GM12872 (cell line): ENCODE results near the gene ZNF429.

Experiments
- CTCF ChIP-seq: IDR thresholded peaks from 3 replicates; pipeline ENCODE4 v1.5.1; 2011; ENCODE audit warnings: low read depth, mild to moderate bottlenecking, low read length, moderate library complexity; ENCODE audit not compliant: insufficient read depth

The ZNF429 gene

GRCh38 chr19:21587117-21587461 lies 81.7 kb downstream of the ZNF429 start:
- no peak for TF ChIP-seq CTCF

GRCh38 chr19:21587549-21587948 lies 82.1 kb downstream of the ZNF429 start:
- no peak for TF ChIP-seq CTCF

- TF ChIP-seq CTCF, result no peak
Measured at GRCh38 chr19:21588065-21588601, 82.7 kb downstream of the ZNF429 start.

GRCh38 chr19:21590867-21591266 lies 85.5 kb downstream of the ZNF429 start:
- no peak for TF ChIP-seq CTCF

GRCh38 chr19:21593008-21593481 lies 87.6 kb downstream of the ZNF429 start:
- no peak for TF ChIP-seq CTCF

- no peak for TF ChIP-seq CTCF
Measured at GRCh38 chr19:21593502-21593901, 88.1 kb downstream of the ZNF429 start.

GRCh38 chr19:21593934-21594820 lies 88.8 kb downstream of the ZNF429 start:
- TF ChIP-seq CTCF, result no peak
